Trophoblast cell (in vitro differentiated cells and primary cell): ENCODE results near the gene TMEM263.

Experiments used
- DNase-seq, 2 donors: peaks; one replicate each; pipeline ENCODE4 v3.0.0-alpha.2; 2016
- H2AFZ ChIP-seq: 2 replicates; pipeline ENCODE4 v1.6.1; 2013; ENCODE audit warnings: low read length, moderate library complexity, mild to moderate bottlenecking; ENCODE audit not compliant: insufficient read depth, poor library complexity
- H2AK5ac ChIP-seq: 2 replicates; pipeline ENCODE4 v1.6.1; 2013; ENCODE audit warnings: mild to moderate bottlenecking, low read length
- H2BK120ac ChIP-seq: 2 replicates; pipeline ENCODE4 v1.6.1; 2013; ENCODE audit warnings: low read length, mild to moderate bottlenecking, moderate library complexity; ENCODE audit not compliant: insufficient read depth, poor library complexity
- H2BK12ac ChIP-seq: 2 replicates; pipeline ENCODE4 v1.6.1; 2013; ENCODE audit warnings: mild to moderate bottlenecking, low read length, moderate library complexity
- H2BK5ac ChIP-seq: 2 replicates; pipeline ENCODE4 v1.6.1; 2013; ENCODE audit warnings: low read length, low read depth, moderate library complexity, mild to moderate bottlenecking; ENCODE audit not compliant: poor library complexity
- H3K14ac ChIP-seq: 2 replicates; pipeline ENCODE4 v1.6.1; 2013; ENCODE audit warnings: mild to moderate bottlenecking, low read length
- H3K18ac ChIP-seq: 2 replicates; pipeline ENCODE4 v1.6.1; 2013; ENCODE audit warnings: mild to moderate bottlenecking, low read length
- H3K23ac ChIP-seq: 2 replicates; pipeline ENCODE4 v1.6.1; 2013; ENCODE audit warnings: low read length
- H3K27ac ChIP-seq: 2 replicates; pipeline ENCODE4 v1.5.1; 2013; ENCODE audit warnings: low read depth, mild to moderate bottlenecking, inconsistent platforms, low read length, moderate library complexity
- H3K27me3 ChIP-seq: 2 replicates; pipeline ENCODE4 v1.6.1; 2013; ENCODE audit warnings: inconsistent platforms, mild to moderate bottlenecking, low read length, moderate library complexity; ENCODE audit not compliant: insufficient read depth
- H3K36me3 ChIP-seq, 2 experiments: 1 replicate in 1 of 2; 2 replicates in 1 of 2; pipeline ENCODE4 v1.6.1; 2013; ENCODE audit warnings: low read length in 2 of 2, mild to moderate bottlenecking in 2 of 2, moderate library complexity in 1 of 2; ENCODE audit not compliant: insufficient read depth in 2 of 2, control insufficient read depth in 1 of 2
- H3K4ac ChIP-seq: 2 replicates; pipeline ENCODE4 v1.6.1; 2013; ENCODE audit warnings: low read depth, mild to moderate bottlenecking, low read length, moderate library complexity
- H3K4me1 ChIP-seq, 2 experiments: 1 replicate in 1 of 2; 2 replicates in 1 of 2; pipeline ENCODE4 v1.6.1; 2013; ENCODE audit warnings: low read length in 2 of 2, mild to moderate bottlenecking in 2 of 2, moderate library complexity in 1 of 2; ENCODE audit not compliant: insufficient read depth in 2 of 2, control insufficient read depth in 1 of 2
- H3K4me2 ChIP-seq: 2 replicates; pipeline ENCODE4 v1.6.1; 2013; ENCODE audit warnings: inconsistent platforms, mild to moderate bottlenecking, low read length, moderate library complexity
- H3K4me3 ChIP-seq: 2 replicates; pipeline ENCODE4 v1.5.1; 2013; ENCODE audit warnings: mild to moderate bottlenecking, low read depth, low read length, inconsistent platforms
- H3K79me1 ChIP-seq: one replicate; pipeline ENCODE4 v1.6.1; 2013; ENCODE audit warnings: low read length
- H3K79me2 ChIP-seq: 2 replicates; pipeline ENCODE4 v1.6.1; 2013; ENCODE audit warnings: low read length, mild to moderate bottlenecking; ENCODE audit not compliant: control insufficient read depth, insufficient read depth, poor library complexity
- H3K9ac ChIP-seq: 2 replicates; pipeline ENCODE4 v1.6.1; 2013; ENCODE audit warnings: mild to moderate bottlenecking, low read length
- H3K9me3 ChIP-seq: 2 replicates; pipeline ENCODE4 v1.6.1; 2013; ENCODE audit warnings: low read depth, mild to moderate bottlenecking, control low read depth, inconsistent platforms, low read length; ENCODE audit not compliant: insufficient read depth
- H4K12ac ChIP-seq: 2 replicates; pipeline ENCODE4 v1.6.1; 2013; ENCODE audit warnings: low read depth, mild to moderate bottlenecking, low read length, moderate library complexity
- H4K8ac ChIP-seq: 2 replicates; pipeline ENCODE4 v1.6.1; 2013; ENCODE audit warnings: low read depth, mild to moderate bottlenecking, low read length, moderate library complexity
- H4K91ac ChIP-seq: one replicate; pipeline ENCODE4 v1.6.1; 2013; ENCODE audit warnings: low read depth, mild to moderate bottlenecking, low read length, moderate library complexity
- WGBS: extraction: QIAGEN DNeasy Blood & Tissue Kit; methylation state at CpG from one replicate; pipeline ENCODE4 v1.1.7; 2013; ENCODE audit warnings: missing lambda C conversion rate; ENCODE audit not compliant: insufficient read length, insufficient coverage; ENCODE audit errors: extremely low coverage; 5-methylcytosine and 5-hydroxymethylcytosine counted together

TMEM263 gene

DNA sequence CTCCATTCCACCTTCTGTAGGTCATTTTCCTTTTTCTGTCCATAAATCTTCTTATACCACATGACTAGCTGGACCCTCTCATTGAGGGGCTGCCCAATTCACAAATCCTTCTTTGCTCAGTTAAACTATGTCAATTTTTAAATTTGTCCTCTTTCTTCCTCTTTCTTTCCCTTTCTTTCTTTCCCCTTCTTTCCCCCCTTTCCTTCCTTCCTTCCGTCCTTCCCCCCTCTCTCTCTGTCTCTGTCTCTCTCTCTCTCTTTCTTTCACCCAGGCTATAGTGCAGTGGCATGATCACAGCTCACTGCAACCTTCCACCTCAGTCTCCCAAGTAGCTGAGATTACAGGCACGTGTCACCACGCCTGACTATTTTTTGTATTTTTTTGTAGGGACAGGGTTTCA is 47.1 kb upstream of the TMEM263 start:
- no peak overlapping the region for H3K4me2 ChIP-seq
- H4K8ac ChIP-seq: no peak overlapping the region
- H3K14ac ChIP-seq: no peak overlapping the region
- no peak overlapping the region for H3K23ac ChIP-seq
- no peak for DNase-seq
- no peak overlapping the region for H3K18ac ChIP-seq
- H3K4me1 ChIP-seq: no peaks in the 10 kb centered on the region
- H3K79me1 ChIP-seq: no peaks in the 10 kb centered on the region
- no peak overlapping the region for H2AK5ac ChIP-seq
- H4K91ac ChIP-seq: no peak overlapping the region
- no peaks in the 10 kb centered on the region for H3K9me3 ChIP-seq
- H3K4ac ChIP-seq: no peak overlapping the region
- H2BK5ac ChIP-seq: no peak overlapping the region
- H2BK12ac ChIP-seq: no peak overlapping the region
- H3K27ac ChIP-seq: no peak overlapping the region
- WGBS: no CpG with 5 or more reads among the region's 3 CpGs
- H4K12ac ChIP-seq: no peak overlapping the region
- H2BK120ac ChIP-seq: no peak overlapping the region
- H3K27me3 ChIP-seq: peaks cover 1% of the 10 kb centered on the region
- no peak overlapping the region for H3K9ac ChIP-seq
- no peaks in the 10 kb centered on the region for H3K36me3 ChIP-seq
- H2AFZ ChIP-seq: no peak overlapping the region
- no peak overlapping the region for H3K4me3 ChIP-seq
- H3K79me2 ChIP-seq: no peaks in the 10 kb centered on the region

GRCh38 chr12:106910202-106910601 is 45.5 kb upstream of the TMEM263 start:
- H3K4me2 ChIP-seq: no peak overlapping the region
- H3K4me1 ChIP-seq: no peaks in the 10 kb centered on the region
- no peak overlapping the region for H2AK5ac ChIP-seq
- peaks cover 1% of the 10 kb centered on the region for H3K27me3 ChIP-seq
- no peak overlapping the region for H3K4me3 ChIP-seq
- no peak overlapping the region for H3K14ac ChIP-seq
- H3K79me1 ChIP-seq: no peaks in the 10 kb centered on the region
- no peak for DNase-seq
- H2BK5ac ChIP-seq: no peak overlapping the region
- no peak overlapping the region for H2BK12ac ChIP-seq
- no peak overlapping the region for H3K23ac ChIP-seq
- no peak overlapping the region for H4K12ac ChIP-seq
- no peak overlapping the region for H4K91ac ChIP-seq
- no peak overlapping the region for H3K18ac ChIP-seq
- no peaks in the 10 kb centered on the region for H3K79me2 ChIP-seq
- H3K4ac ChIP-seq: no peak overlapping the region
- H2AFZ ChIP-seq: no peak overlapping the region
- no peaks in the 10 kb centered on the region for H3K9me3 ChIP-seq
- WGBS: no CpG with 5 or more reads among the region's 1 CpG
- no peak overlapping the region for H2BK120ac ChIP-seq
- no peak overlapping the region for H4K8ac ChIP-seq
- H3K27ac ChIP-seq: no peak overlapping the region
- H3K9ac ChIP-seq: no peak overlapping the region
- H3K36me3 ChIP-seq: no peaks in the 10 kb centered on the region

DNA sequence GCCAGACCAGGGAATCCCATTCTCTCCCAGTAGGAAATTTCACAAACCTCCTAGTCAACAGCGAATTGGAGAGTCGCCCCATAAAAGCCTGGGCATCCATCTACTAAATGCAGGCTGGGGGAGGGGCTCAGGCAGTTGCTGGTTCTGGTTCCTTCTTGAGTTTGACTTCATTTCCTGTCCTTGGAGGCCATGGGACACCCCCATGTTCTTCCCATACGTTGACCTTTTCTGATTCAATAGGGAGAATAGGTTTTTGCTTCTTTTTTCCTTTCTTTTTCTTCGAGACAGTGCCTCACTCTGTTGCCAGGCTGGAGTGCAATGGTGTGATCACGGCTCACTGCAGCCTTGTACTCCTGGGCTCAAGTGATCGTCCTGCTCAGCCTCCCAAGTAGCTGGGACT is 44.1 kb upstream of the TMEM263 start:
- Histone ChIP-seq H3K18ac (no peak overlapping the region), H3K23ac (no peak overlapping the region), H3K4ac (no peak overlapping the region), H2AFZ (no peak overlapping the region), H3K4me1 (no peaks in the 10 kb centered on the region), H3K14ac (no peak overlapping the region), H3K27me3 (peaks cover 1% of the 10 kb centered on the region), H3K79me1 (no peaks in the 10 kb centered on the region), H2BK120ac (no peak overlapping the region), H3K4me3 (no peak overlapping the region), H2AK5ac (no peak overlapping the region), H4K12ac (no peak overlapping the region), H3K4me2 (no peak overlapping the region), H3K79me2 (no peaks in the 10 kb centered on the region), H3K36me3 (no peaks in the 10 kb centered on the region), H3K9me3 (no peaks in the 10 kb centered on the region), H4K8ac (no peak overlapping the region), H2BK12ac (no peak overlapping the region), H3K9ac (no peak overlapping the region), H3K27ac (no peak overlapping the region), H4K91ac (no peak overlapping the region), H2BK5ac (no peak overlapping the region)
- no peak for DNase-seq
- no CpG with 5 or more reads among the region's 6 CpGs for WGBS

DNA sequence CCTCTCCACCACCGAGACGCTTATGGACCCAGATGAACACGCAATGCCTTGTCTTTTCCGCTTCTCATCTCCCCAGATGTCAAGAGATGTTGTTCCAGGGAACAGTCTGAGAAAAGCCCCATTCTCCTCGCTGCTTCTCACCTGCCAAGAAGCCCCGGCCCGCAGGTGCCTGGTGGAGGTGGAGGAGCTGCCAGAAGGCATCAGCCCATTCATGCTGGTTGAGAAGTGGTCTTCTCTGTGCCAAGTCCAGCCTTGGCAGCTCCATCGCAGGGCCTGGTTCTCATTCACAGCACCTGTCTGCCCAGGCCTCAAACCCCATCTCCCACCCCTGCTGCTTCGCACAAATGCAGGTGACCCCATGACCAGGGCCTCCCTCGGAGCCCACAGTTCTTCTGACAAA is 42.3 kb upstream of the TMEM263 start:
- DNase-seq: no peak
- Histone ChIP-seq H3K9me3 (no peaks in the 10 kb centered on the region), H3K36me3 (no peaks in the 10 kb centered on the region), H2BK5ac (no peak overlapping the region), H2AFZ (no peak overlapping the region), H2BK120ac (no peak overlapping the region), H4K91ac (no peak overlapping the region), H3K4me3 (no peak overlapping the region), H2BK12ac (no peak overlapping the region), H3K4me1 (no peaks in the 10 kb centered on the region), H4K12ac (no peak overlapping the region), H3K14ac (no peak overlapping the region), H3K79me2 (no peaks in the 10 kb centered on the region), H3K4ac (no peak overlapping the region), H3K4me2 (no peak overlapping the region), H3K9ac (no peak overlapping the region), H3K27ac (no peak overlapping the region), H3K79me1 (no peaks in the 10 kb centered on the region), H3K18ac (no peak overlapping the region), H4K8ac (no peak overlapping the region), H3K27me3 (peaks cover 1% of the 10 kb centered on the region), H2AK5ac (no peak overlapping the region), H3K23ac (no peak overlapping the region)
- WGBS: no CpG with 5 or more reads among the region's 10 CpGs
